Heart left ventricle (tissue), 16 donors: ENCODE measurements around the gene SDS. TPM values are rescaled to one million over a fixed set of nuclear protein-coding genes. Genes with fewer than 3 reads are reported as not detected.

ENCODE experiments used
- ATAC-seq, 4 donors: fragments of 200-7000 bp; cut with Tn5 transposase; one replicate each; pipeline ENCODE4 v1.9.1; 2020 to 2022; ENCODE audit warnings: moderate library complexity in 4 of 4, mild to moderate bottlenecking in 3 of 4, moderate number of reproducible peaks in 1 of 4
- DNase-seq, 5 donors: peaks; one replicate each; pipeline ENCODE4 v3.0.0-alpha.2; 2020
- H3K27ac ChIP-seq, 12 donors: fragments of 200-600 bp; sonication (generic) in 4 of 12; one replicate each; pipeline versions ENCODE4 v1.5.0 to v1.8.0; 2016 to 2022; ENCODE audit warnings: mild to moderate bottlenecking in 2 of 12
- H3K27me3 ChIP-seq, 9 donors: fragments of 200-600 bp; sonication (generic) in 2 of 9; one replicate each; pipeline versions ENCODE4 v1.5.1 to v1.8.0; 2016 to 2022; ENCODE audit warnings: mild to moderate bottlenecking in 3 of 9
- H3K36me3 ChIP-seq, 9 donors: fragments of 200-600 bp; sonication (generic) in 2 of 9; one replicate each; pipeline versions ENCODE4 v1.5.0 to v1.8.0; 2018 to 2022; ENCODE audit warnings: mild to moderate bottlenecking in 2 of 9
- H3K4me1 ChIP-seq, 12 donors: fragments of 200-600 bp; sonication (generic) in 4 of 12; one replicate each; pipeline versions ENCODE4 v1.5.0 to v1.8.0; 2016 to 2022; ENCODE audit warnings: mild to moderate bottlenecking in 3 of 12
- H3K4me3 ChIP-seq, 12 donors: fragments of 200-600 bp; sonication (generic) in 4 of 12; one replicate each; pipeline versions ENCODE4 v1.5.0 to v1.8.0; 2017 to 2022; ENCODE audit warnings: mild to moderate bottlenecking in 9 of 12, moderate library complexity in 4 of 12
- H3K9me3 ChIP-seq, 12 donors: fragments of 200-600 bp; sonication (generic) in 4 of 12; one replicate each; pipeline versions ENCODE4 v1.5.0 to v1.8.0; 2016 to 2022; ENCODE audit warnings: mild to moderate bottlenecking in 1 of 12
- POLR2A ChIP-seq, 2 donors: fragments of 450-650 bp; IDR thresholded peaks; one replicate each; pipeline ENCODE4 v1.6.1; 2017; ENCODE audit warnings: antibody characterized with exemption in 2 of 2, mild to moderate bottlenecking in 2 of 2, moderate library complexity in 2 of 2
- WGBS, 4 donors: extraction: QIAGEN DNeasy Blood & Tissue Kit in 2 of 4; methylation state at CpG; one replicate each; pipeline versions ENCODE4 v1.1.5 to v1.1.7; 2013 to 2018; 5-methylcytosine and 5-hydroxymethylcytosine counted together
- intact Hi-C, 10 donors: fragments of 100-400 bp; cut with DNase I; formaldehyde crosslinking; loops; one replicate each; pipeline versions ENCODE4 v1.11.1 to v1.14.2; 2022
- polyA plus RNA-seq, 2 donors: library from polyadenylated mRNA; stranded (reverse); fragments of 200-250 nt; gene quantifications; one replicate each; pipeline ENCODE4 v1.2.3, GENCODE V29; 2013
- total RNA-seq, 9 donors: library from RNA; depleted of rRNA in 2 of 9; stranded (reverse); fragments of >200 nt in 2 of 9; fragmentation: NEBNext Ultra II Directional in 3 of 9; extraction: Animal tissue kit (Norgen Biotek cat#: 25700) in 3 of 9; gene quantifications; one replicate each; pipeline versions ENCODE4 v1.1.0 to v1.2.4, GENCODE V29; 2016 to 2023
- TF ChIP-seq, protein P1 (sequence below), 12 donors: fragments of 200-600 bp; sonication (generic) in 4 of 12; IDR thresholded peaks; one replicate each; pipeline versions ENCODE4 v1.5.0 to v1.8.0; 2018 to 2022; ENCODE audit warnings: antibody characterized with exemption in 12 of 12, mild to moderate bottlenecking in 5 of 12
- donor health status: ischemic (EF 13 %, LVEDD 7.1; RV severe dilation, severe dysfunction).
- donor health status: healthy with polysubstance abuse.
- donor health status: DM: no; HTN: yes; CAD: no.
- donor health status: DM: no; HTN: no; CAD: no.
- donor health status: ischemic (EF 25% LVEDD 6.9; RV normal size, moderate dysfunction).
- donor health status: ischemic (EF 25% LVEDD 5.7; RV mildly dilated, moderate dysfunction).
- donor health status: healthy.
- donor health status: DM: yes; HTN: yes; CAD: no.
- donor health status: ischemic (EF 35%, LVEDD 5.7; RV mildly dilated, moderate dysfunction).
- donor health status: nonischemic (EF 11% LVEDD 7.7; RV severe dilation, severe dysfunction).
- donor health status: DM: yes; HTN: yes; CAD: no.
- donor health status: PGD.
- donor health status: ischemic (EF 29% LVEDD 5.4; RV normal size, mild dysfunction).
- donor health status: nonischemic (EF 23%, LVEDD 6.1; RV moderate dilation, normal function).

Gene SDS
- total and polyA plus RNA-seq, 11 donors, result 0.28 to 10.5 (median 0.44) TPM; not detected in 6

- Histone ChIP-seq H3K4me1 (peaks cover 0 to 13% (median 0%) of the 10 kb centered on the region in 12 donors), H3K27me3 (peaks cover 0 to 10% (median 0%) of the 10 kb centered on the region in 9 donors), H3K36me3 (no peaks in the 10 kb centered on the region), H3K4me3 (no peak overlapping the region), H3K27ac (no peak overlapping the region), H3K9me3 (no peaks in the 10 kb centered on the region)
- ATAC-seq, result no peak
- WGBS, 4 donors, result 70 to 90% (median 88%) methylated on average over 2 to 12 of the region's 12 CpGs
- no peak for TF ChIP-seq POLR2A (IDR thresholded peaks at IDR 0.05)
- TF ChIP-seq, protein P1, sequence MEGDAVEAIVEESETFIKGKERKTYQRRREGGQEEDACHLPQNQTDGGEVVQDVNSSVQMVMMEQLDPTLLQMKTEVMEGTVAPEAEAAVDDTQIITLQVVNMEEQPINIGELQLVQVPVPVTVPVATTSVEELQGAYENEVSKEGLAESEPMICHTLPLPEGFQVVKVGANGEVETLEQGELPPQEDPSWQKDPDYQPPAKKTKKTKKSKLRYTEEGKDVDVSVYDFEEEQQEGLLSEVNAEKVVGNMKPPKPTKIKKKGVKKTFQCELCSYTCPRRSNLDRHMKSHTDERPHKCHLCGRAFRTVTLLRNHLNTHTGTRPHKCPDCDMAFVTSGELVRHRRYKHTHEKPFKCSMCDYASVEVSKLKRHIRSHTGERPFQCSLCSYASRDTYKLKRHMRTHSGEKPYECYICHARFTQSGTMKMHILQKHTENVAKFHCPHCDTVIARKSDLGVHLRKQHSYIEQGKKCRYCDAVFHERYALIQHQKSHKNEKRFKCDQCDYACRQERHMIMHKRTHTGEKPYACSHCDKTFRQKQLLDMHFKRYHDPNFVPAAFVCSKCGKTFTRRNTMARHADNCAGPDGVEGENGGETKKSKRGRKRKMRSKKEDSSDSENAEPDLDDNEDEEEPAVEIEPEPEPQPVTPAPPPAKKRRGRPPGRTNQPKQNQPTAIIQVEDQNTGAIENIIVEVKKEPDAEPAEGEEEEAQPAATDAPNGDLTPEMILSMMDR (IDR thresholded peaks at IDR 0.05), result no peak
- intact Hi-C loops, result no loop called here
- no peak for DNase-seq
Measured at GRCh38 chr12:113399490-113399889, 4.2 kb downstream of the SDS start.

DNA sequence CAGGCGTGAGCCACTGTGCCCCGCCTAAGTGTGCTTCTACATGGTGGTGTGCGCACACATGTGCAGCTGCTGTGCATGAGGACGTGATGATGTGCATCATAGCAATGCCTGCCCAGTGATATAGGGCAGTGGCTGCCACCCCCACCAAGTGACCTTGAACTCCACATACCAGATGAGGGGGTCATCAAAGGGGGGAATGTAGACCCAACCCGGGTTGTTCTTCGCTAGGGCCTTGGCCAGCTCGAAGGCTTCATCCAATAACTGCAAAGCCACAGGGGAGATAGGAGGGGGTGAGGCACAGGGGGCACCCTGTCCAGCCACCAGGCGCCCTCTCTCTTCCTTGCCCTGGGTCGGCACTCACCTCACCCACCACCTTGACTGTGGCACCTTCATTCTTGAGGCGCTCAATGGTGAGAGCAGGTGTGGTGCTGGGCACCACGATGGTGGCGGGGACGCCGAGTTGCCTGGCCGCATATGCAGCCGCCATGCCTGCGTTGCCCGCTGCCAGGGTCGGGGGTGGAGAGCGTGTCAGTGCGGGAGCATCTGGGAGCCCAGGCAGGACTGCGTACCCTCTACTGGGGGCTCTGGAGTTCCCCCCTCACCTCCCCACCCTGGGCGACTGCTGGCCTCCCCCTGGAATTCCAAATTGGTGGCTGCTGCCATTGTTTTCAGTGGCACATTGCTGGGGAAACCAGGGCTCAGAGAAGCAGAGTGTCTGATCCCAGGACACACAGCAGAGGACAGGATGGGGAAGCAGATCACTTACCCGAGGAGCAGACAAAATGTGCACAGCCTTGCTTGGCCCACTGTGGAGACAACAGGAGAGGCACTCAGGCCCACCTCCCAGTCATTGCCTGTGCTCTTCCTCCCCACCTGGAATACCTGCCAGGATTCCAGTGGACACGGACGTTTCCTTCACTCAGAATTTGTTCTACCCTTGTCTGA lies 5.1 kb downstream of the SDS start:
- ATAC-seq (no peak), DNase-seq (no peak)
- Histone ChIP-seq H3K27ac (no peak overlapping the region), H3K27me3 (peaks cover 0 to 10% (median 0%) of the 10 kb centered on the region in 9 donors), H3K36me3 (no peaks in the 10 kb centered on the region), H3K4me3 (no peak overlapping the region), H3K4me1 (peaks cover 0 to 5% (median 0%) of the 10 kb centered on the region in 12 donors), H3K9me3 (no peaks in the 10 kb centered on the region)
- WGBS, 4 donors, result 81 to 91% (median 85%) methylated on average over 9 to 26 of the region's 26 CpGs
- intact Hi-C loops, result no loop called here
- TF ChIP-seq, protein P1 (IDR thresholded peaks at IDR 0.05), result no peak
- no peak for TF ChIP-seq POLR2A (IDR thresholded peaks at IDR 0.05)

GRCh38 chr12:113397497-113398197 lies 6.0 kb downstream of the SDS start:
- 64 to 67% (median 65%) methylated on average over 10 of the region's 10 CpGs for WGBS, 4 donors
- Histone ChIP-seq H3K27me3 (peaks cover 0 to 10% (median 0%) of the 10 kb centered on the region in 9 donors), H3K27ac (no peak overlapping the region), H3K4me3 (no peak overlapping the region), H3K4me1 (no peaks in the 10 kb centered on the region), H3K36me3 (no peaks in the 10 kb centered on the region), H3K9me3 (no peaks in the 10 kb centered on the region)
- no peak for DNase-seq
- no peak for TF ChIP-seq POLR2A (IDR thresholded peaks at IDR 0.05)
- TF ChIP-seq, protein P1 (IDR thresholded peaks at IDR 0.05), result no peak
- intact Hi-C loops, result no loop called here
- no peak for ATAC-seq
